Smooth muscle cell (in vitro differentiated cells): ENCODE results near the gene ZNF862. TPM values are rescaled to one million over a fixed set of nuclear protein-coding genes. Genes with fewer than 3 reads are reported as not detected.
"Not testable (repeated sequence)": the region's sequence is repeated elsewhere in the genome, so short reads cannot be mapped to it uniquely, and the experiment has no call there.

ENCODE experiments used
- DNase-seq: peaks from one replicate; lab custom pipeline; 2025; ENCODE audit not compliant: unreplicated experiment; lab: John Stamatoyannopoulos, UW
- H2AFZ ChIP-seq: fragments of 200-600 bp; sonication (generic); 2 replicates; pipeline ENCODE4 v1.6.0; 2016; ENCODE audit warnings: antibody characterized with exemption, low read depth, mild to moderate bottlenecking
- H3F3A ChIP-seq: fragments of 200-600 bp; sonication (generic); 2 replicates; pipeline ENCODE4 v1.6.0; 2017; ENCODE audit warnings: antibody characterized with exemption, low read depth
- H3K27ac ChIP-seq: fragments of 200-600 bp; sonication (generic); 2 replicates; pipeline ENCODE4 v1.5.1; 2016; ENCODE audit warnings: low read depth, mild to moderate bottlenecking
- H3K27me3 ChIP-seq: fragments of 200-600 bp; sonication (generic); 2 replicates; pipeline ENCODE4 v1.6.1; 2016; ENCODE audit warnings: low read depth, mild to moderate bottlenecking
- H3K36me3 ChIP-seq: fragments of 200-600 bp; sonication (generic); 2 replicates; pipeline ENCODE4 v1.5.1; 2016; ENCODE audit warnings: low read depth
- H3K4me1 ChIP-seq: fragments of 200-600 bp; sonication (generic); 2 replicates; pipeline ENCODE4 v1.5.1; 2016; ENCODE audit warnings: low read depth
- H3K4me2 ChIP-seq: fragments of 200-600 bp; sonication (generic); 2 replicates; pipeline ENCODE4 v1.6.0; 2016; ENCODE audit warnings: mild to moderate bottlenecking
- H3K4me3 ChIP-seq: fragments of 200-600 bp; sonication (generic); 2 replicates; pipeline ENCODE4 v1.5.1; 2016; ENCODE audit warnings: mild to moderate bottlenecking
- H3K79me2 ChIP-seq: fragments of 200-600 bp; sonication (generic); 2 replicates; pipeline ENCODE4 v1.6.0; 2016; ENCODE audit warnings: low read depth, mild to moderate bottlenecking
- H3K9ac ChIP-seq: fragments of 200-600 bp; sonication (generic); 2 replicates; pipeline ENCODE4 v1.6.0; 2016; ENCODE audit warnings: low read depth
- H3K9me3 ChIP-seq: fragments of 200-600 bp; sonication (generic); replicated peaks from 2 replicates; pipeline ENCODE4 v1.5.1; 2016; ENCODE audit warnings: low read depth
- H4K20me1 ChIP-seq: fragments of 200-600 bp; sonication (generic); 2 replicates; pipeline ENCODE4 v1.6.0; 2016; ENCODE audit warnings: low read depth
- CTCF ChIP-seq: fragments of 200-600 bp; sonication (generic); IDR thresholded peaks from 2 replicates; pipeline ENCODE4 v1.5.1; 2017; ENCODE audit warnings: borderline replicate concordance, mild to moderate bottlenecking, antibody characterized with exemption; ENCODE audit not compliant: insufficient read depth, poor library complexity, severe bottlenecking
- WGBS: methylation state at CpG from one replicate; pipeline ENCODE4 v1.1.7; 2016; ENCODE audit warnings: low lambda C conversion rate; 5-methylcytosine and 5-hydroxymethylcytosine counted together
- polyA plus RNA-seq: library from polyadenylated mRNA; unstranded; fragments of >200 nt; fragmentation: Nextera tagmentation; extraction: Ambion mirVana; gene quantifications from 2 replicates; pipeline ENCODE4 v1.2.1, GENCODE V29; 2016
- small RNA-seq: library from RNA; depleted of rRNA; stranded (forward); fragments of <200 nt; gene quantifications from one replicate; pipeline ENCODE3, GENCODE V24; 2014
- total RNA-seq: library from RNA; depleted of rRNA; stranded (reverse); fragments of >200 nt; gene quantifications from 2 replicates; pipeline ENCODE4 v1.2.3, GENCODE V29; 2014

ZNF862 gene
- total and polyA plus RNA-seq, 2 experiments from 2014 or later: 5.4 to 10.2 TPM

GRCh38 chr7:149887311-149887710 lies 49.1 kb downstream of the ZNF862 start:
- H3K4me2 ChIP-seq: no peak overlapping the region
- H3K36me3 ChIP-seq: no peaks in the 10 kb centered on the region
- WGBS: 91% methylated on average over 7 of the region's 7 CpGs
- no peaks in the 10 kb centered on the region for H3F3A ChIP-seq
- H2AFZ ChIP-seq: no peak overlapping the region
- H3K9ac ChIP-seq: no peak overlapping the region
- no peaks in the 10 kb centered on the region for H3K9me3 ChIP-seq
- no peaks in the 10 kb centered on the region for H4K20me1 ChIP-seq
- TF ChIP-seq CTCF: no peak
- H3K79me2 ChIP-seq: no peaks in the 10 kb centered on the region
- no peaks in the 10 kb centered on the region for H3K4me1 ChIP-seq
- no peaks in the 10 kb centered on the region for H3K27me3 ChIP-seq
- H3K4me3 ChIP-seq: no peak overlapping the region
- H3K27ac ChIP-seq: no peak overlapping the region
- DNase-seq: no peak

GRCh38 chr7:149890715-149891114 lies 52.5 kb downstream of the ZNF862 start:
- H3K9ac ChIP-seq: not testable (repeated sequence)
- whole genome bisulfite sequencing: 53% methylated on average over 2 of the region's 2 CpGs

GRCh38 chr7:149894957-149895356 lies 56.8 kb downstream of the ZNF862 start:
- WGBS: 84% methylated on average over 8 of the region's 8 CpGs
- H3K27ac ChIP-seq, H4K20me1 ChIP-seq, H3K79me2 ChIP-seq, H3K4me3 ChIP-seq, H3K9ac ChIP-seq, H2AFZ ChIP-seq, H3K4me1 ChIP-seq, H3K4me2 ChIP-seq, DNase-seq, H3F3A ChIP-seq, H3K9me3 ChIP-seq, H3K27me3 ChIP-seq, H3K36me3 ChIP-seq: not testable (repeated sequence)

More at GRCh38 chr7:149890715-149891114, 52.5 kb downstream of the ZNF862 start:
- not testable (repeated sequence) for H3K79me2 ChIP-seq, H3K4me1 ChIP-seq, H3K4me3 ChIP-seq, H3K27me3 ChIP-seq, H2AFZ ChIP-seq, H3F3A ChIP-seq, H3K36me3 ChIP-seq, DNase-seq, H3K27ac ChIP-seq, H3K4me2 ChIP-seq, H3K9me3 ChIP-seq, H4K20me1 ChIP-seq

GRCh38 chr7:149907776-149908376 lies 69.7 kb downstream of the ZNF862 start:
- not testable (repeated sequence) for H3K4me3 ChIP-seq, H3K4me1 ChIP-seq, H3K9me3 ChIP-seq, H3K79me2 ChIP-seq, H4K20me1 ChIP-seq, H3K9ac ChIP-seq, DNase-seq, H3F3A ChIP-seq, H3K27me3 ChIP-seq, H3K36me3 ChIP-seq, H3K27ac ChIP-seq, H2AFZ ChIP-seq, H3K4me2 ChIP-seq
- WGBS: 74% methylated on average over 5 of the region's 6 CpGs

GRCh38 chr7:149910219-149910618 lies 72.0 kb downstream of the ZNF862 start:
- H2AFZ ChIP-seq, H3K27me3 ChIP-seq, H3K9ac ChIP-seq, H3K4me2 ChIP-seq, H3K36me3 ChIP-seq, H3K79me2 ChIP-seq, H3K27ac ChIP-seq, DNase-seq, H3K9me3 ChIP-seq, H3K4me1 ChIP-seq, H3K4me3 ChIP-seq, H3F3A ChIP-seq, H4K20me1 ChIP-seq: not testable (repeated sequence)
- 98% methylated on average over 7 of the region's 9 CpGs for WGBS

GRCh38 chr7:149912126-149912525 lies 74.0 kb downstream of the ZNF862 start:
- DNase-seq, H3K4me2 ChIP-seq: not testable (repeated sequence)
- WGBS: 33% methylated on average over 2 of the region's 4 CpGs

More at GRCh38 chr7:149912126-149912525, 74.0 kb downstream of the ZNF862 start:
- not testable (repeated sequence) for H2AFZ ChIP-seq, H3K4me3 ChIP-seq, H3F3A ChIP-seq, H3K9ac ChIP-seq, H3K79me2 ChIP-seq, H3K27me3 ChIP-seq, H3K36me3 ChIP-seq, H3K9me3 ChIP-seq, H4K20me1 ChIP-seq, H3K4me1 ChIP-seq, H3K27ac ChIP-seq

Small RNA genes lying within 50 kb of the gene (small RNA-seq; reads per million reads assigned to genes)
- gene AC093458.1: not detected

Other genes starting within 250 kb of the ZNF862 start
- 0.58 and 2.0 TPM in 2 replicates for gene ZNF467, start 64.8 kb upstream of the ZNF862 start, total RNA-seq
- gene ZNF467, start 64.8 kb upstream of the ZNF862 start, polyA plus RNA-seq: 6.8 and 8.2 TPM in 2 replicates
- gene ATP6V0E2, start 35.6 kb downstream of the ZNF862 start, total RNA-seq: 1.3 and 4.6 TPM in 2 replicates
- gene ATP6V0E2, start 35.6 kb downstream of the ZNF862 start, polyA plus RNA-seq: 4.6 and 20.0 TPM in 2 replicates